ENCODE data around the gene PMM2. TPM values are rescaled to one million over a fixed set of nuclear protein-coding genes. Genes with fewer than 3 reads are reported as not detected.
"Not testable (repeated sequence)": the region's sequence is repeated elsewhere in the genome, so short reads cannot be mapped to it uniquely, and the experiment has no call there.

Gene PMM2
- total RNA-seq, 1 donor from 2014 or later: 6.9 TPM

GRCh38 chr16:8782673-8783072 is 15.0 kb upstream of the PMM2 start:
- DNase-seq: no peak

- DNase-seq: no peak
Measured at GRCh38 chr16:8785408-8785807, 12.2 kb upstream of the PMM2 start.

DNA sequence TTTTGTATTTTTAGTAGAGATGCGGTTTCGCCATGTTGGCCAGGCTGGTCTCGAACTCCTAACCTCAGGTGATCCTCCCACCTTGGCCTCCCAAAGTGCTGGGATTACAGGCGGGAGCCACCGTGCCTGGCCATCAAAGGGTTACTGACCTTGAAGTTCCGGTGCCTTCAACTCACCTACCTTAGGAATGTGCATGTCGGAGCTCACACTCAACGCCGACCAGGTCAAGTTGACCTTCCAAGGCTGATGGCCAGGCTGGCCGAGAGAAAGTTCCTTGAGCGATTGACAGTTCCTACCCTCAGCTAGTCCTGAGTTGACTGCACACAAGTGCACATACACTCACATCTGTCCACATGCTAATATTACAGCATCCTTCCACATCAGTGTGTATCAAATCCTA is 11.3 kb upstream of the PMM2 start:
- DNase-seq: not testable (repeated sequence)

DNA sequence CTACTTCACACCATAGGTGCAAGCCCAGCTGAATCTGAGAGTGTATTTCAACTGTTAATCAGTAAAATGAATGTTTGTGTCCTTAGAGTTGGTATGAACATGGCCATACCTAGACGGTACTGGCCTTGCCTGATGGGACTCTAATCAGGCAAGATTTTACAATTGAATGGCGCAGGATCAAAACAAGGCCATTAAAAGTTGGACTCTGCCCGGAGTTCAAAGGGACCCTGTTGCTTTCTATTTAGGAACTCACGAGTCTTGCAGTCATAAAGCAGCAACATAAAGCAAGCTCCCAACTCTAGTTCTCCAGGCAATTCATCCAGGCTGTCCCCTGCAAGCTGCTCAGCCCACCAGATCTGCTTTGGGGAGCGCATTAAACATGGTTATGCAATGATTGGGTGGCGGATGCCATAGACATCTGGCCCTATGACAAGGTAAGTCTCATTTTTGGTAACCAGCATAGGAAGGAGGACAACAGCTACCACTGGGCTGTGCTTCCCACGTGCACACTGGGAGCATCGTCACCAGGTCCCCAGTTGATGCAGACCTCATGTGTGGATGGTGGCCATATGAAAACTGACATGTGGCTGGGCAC is 9.0 kb upstream of the PMM2 start:
- no peak for DNase-seq

DNA sequence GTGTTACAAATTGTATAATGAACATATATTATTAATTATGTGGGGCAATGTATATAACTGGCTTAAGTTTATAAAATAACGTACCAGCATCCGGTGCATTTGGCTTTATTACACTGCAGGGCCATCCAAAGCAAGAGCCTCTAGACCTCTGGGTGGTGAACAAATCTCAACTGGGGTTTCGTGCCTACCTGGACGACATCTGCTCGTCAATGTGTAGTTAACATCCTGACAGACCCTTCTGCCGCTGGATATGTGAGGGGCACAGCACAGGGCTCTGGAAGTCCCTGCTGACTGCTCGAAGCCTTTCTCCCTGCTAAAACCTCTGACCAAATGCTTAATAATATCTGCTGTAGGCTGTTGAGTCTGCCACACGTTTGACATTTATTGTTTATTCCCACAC is 2.5 kb upstream of the PMM2 start:
- no peak for DNase-seq

DNA sequence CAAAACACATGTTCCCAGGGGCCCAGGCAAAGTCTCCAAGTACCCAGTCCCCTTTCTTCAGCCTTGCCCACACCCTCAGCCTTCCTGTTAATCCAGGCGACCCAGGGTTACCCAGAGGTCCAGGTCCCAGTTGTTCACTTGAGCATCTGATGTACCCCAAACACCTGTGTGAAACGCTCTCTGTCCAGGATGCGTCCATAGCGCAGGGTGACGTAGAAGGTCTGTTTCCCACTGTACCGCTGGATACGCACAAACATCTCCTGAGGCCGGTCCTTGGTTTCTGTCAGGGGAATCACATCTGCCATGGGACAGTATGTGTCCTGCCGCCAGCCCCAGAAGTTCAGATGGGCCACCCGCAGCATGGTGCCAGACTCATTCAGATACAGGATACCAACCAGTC is 1.8 kb upstream of the PMM2 start:
- DNase-seq: no peak

DNA sequence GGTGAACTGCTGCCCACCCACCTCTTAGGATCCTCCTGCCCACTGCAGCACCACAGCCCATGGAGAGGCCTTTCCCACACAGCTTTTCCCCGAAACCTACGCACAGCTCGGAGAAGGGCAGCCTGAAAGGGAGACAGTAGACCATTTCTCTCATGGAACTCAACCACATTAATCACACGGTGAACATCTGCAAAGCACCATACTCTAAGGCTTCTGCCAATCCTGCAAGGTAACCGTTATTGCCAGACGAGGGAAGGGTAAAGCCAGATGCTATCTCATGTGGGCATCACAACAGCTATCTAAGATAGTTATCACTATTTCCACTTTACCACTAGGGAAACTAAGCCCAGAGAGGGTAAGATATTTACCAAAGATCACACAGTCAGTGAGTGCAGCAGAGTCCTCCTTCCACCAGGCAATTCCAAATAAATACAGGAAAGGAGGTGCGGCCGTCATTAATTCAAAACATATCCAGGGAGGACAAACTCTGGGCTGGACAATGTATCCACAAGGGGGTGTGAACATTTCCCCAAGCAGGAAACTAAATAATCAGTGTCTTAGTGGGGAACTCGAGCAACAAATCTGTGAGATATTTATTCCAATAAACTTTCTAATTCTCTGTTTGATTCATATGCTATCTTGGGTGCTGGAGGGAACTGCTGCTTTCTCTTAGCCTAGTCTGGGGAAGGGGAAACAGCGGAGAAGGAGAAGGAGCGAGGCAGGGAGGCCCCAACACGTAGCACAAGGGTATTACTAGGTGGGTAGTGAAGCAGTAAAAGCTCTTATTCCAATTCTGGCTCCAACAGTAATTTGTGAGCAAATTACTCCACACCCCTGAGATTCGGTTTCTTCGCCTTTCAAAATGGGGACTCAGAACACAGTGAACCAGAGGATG is 923 bp upstream of the PMM2 start:
- no peak for DNase-seq

DNA sequence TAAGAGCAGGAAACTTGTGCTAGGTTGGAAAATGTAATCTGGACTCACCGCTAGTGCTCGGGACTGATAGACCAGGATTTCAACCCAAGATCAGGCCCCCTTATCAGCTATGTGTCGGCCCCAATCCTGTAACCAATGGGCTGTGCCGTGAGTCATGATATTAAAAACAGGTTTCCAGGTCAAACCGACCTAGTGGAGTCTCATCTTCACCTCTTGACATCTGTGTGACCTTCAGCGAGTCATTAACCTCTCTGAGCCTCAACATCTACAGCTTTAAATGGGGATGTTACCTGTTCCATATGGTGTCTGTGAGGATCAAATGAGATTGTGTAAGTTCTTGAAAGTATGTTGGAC is 512 bp downstream of the PMM2 start:
- no peak for DNase-seq

GRCh38 chr16:8798535-8799157 is 1.0 kb downstream of the PMM2 start:
- DNase-seq: no peak

DNA sequence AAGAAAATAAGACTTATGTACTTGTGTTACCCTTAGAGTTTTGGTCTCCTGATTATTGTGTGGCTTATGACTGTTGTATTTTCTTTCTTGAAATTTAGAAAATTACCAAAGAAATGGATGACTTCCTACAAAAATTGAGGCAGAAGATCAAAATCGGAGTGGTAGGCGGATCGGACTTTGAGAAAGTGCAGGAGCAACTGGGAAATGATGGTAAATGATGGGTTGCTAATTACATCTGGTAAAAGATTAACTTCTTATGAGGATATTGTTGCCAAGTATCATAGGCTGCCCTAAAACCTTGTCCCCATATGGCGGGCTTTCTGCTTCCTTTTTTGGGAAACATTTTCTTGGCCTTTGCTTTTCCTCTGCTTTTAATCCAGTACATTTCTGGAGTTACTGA is 4.1 kb downstream of the PMM2 start:
- no peak for DNase-seq

GRCh38 chr16:8803733-8804132 is 6.1 kb downstream of the PMM2 start:
- not testable (repeated sequence) for DNase-seq

DNA sequence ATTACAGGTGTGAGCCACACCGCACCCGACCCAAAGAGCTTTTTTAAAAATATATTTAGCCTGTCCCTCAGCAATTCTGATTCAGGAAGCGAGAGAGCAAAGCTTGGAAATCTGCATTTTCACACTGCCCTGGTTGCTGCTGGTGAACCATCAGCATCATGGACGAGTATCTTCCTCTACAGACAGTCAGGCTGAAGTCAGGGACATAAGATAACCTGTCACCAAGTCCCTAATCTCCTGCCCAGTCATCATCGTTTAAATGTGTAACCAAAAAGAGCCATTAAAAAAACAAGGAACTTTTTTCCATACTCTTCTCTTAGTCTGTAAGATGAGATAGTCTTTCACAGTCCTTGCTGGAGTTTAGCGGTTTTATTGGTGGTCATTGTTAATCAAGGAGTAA is 6.7 kb downstream of the PMM2 start:
- DNase-seq: no peak

DNA sequence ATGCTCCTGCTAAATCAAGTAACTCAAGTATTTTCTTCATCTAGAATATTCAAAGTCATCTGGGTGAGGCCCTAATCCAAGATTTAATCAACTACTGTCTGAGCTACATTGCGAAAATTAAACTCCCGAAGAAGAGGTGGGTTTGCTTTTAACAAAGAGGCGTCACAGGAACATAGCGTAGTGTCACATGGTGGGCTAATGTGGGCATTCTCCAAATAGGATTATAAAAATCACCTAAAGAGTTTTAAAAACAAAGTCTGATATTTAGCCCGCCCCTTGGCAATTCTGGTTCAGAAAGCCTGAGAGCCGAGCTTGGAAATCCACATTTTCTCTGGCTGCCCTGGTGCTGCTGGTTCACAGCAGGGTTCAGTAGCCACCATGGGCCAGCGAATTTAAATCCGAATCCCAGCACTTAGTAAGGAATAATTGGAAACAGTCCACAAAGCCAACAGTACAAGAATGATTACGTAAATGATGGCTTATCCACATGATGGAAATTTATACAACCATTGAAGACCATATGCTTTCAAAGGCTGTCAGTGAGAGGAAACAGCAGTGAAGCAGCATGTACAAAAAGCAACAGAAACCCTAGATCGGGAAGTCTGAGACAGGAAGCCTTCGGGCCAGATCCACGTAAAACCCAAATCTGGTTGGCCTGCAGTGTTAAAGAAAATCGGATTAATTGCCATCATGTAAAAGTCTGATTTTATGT is 8.8 kb downstream of the PMM2 start:
- no peak for DNase-seq

DNA sequence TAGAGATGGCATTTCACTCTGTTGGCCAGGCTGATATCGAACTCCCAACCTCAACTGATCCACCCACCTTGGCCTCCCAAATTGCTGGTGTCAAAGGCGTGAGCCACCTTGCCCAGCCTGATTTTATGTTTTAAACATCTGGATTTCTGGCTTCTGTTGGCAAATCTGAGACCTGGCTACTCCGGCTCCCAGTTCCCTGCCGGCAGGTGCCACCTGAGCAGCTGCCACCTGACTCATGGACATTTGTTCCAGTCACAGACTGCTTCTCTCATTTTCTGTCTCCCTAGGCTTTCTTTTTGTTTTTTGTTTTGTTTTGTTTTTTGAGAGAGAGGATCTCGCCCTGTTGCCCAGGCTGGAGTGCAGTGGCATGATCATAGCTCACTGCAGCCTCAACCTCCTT is 9.6 kb downstream of the PMM2 start:
- no peak for DNase-seq

GRCh38 chr16:8808009-8808408 is 10.4 kb downstream of the PMM2 start:
- no peak for DNase-seq

- DNase-seq: no peak
Measured at GRCh38 chr16:8808613-8809353, 11.1 kb downstream of the PMM2 start.

DNA sequence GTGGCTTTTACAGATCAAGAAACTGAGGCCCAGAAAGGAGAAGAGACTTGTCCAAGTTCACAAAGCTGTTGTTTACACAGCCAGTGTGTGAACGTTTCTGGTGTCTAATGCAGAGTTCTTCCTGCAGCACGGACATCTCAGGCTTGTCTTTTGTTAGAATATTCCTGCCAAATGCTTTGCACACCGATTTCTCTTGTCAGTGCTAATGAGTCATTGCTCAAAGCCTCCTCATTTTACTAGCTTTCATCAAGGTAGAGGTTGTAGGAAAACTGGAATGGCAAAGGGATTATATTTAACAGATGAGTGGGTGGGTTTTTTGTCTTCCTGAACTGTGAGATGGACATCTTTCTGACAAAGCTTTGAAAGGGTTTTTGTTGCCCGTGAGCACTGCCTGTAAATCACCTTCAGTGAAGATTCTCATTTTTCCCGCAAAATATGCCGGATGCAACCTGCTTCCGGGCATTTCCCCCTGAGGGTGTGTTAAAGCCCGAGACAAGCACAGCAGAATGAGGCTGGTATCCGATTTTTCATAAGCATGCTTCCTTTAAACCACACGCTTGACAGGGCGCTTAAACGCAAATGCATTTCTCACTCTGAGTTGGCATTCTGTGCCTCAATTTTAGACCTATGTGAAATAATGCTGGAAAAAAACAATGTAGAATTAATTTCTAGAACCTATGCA is 14.7 kb downstream of the PMM2 start:
- DNase-seq: no peak

DNA sequence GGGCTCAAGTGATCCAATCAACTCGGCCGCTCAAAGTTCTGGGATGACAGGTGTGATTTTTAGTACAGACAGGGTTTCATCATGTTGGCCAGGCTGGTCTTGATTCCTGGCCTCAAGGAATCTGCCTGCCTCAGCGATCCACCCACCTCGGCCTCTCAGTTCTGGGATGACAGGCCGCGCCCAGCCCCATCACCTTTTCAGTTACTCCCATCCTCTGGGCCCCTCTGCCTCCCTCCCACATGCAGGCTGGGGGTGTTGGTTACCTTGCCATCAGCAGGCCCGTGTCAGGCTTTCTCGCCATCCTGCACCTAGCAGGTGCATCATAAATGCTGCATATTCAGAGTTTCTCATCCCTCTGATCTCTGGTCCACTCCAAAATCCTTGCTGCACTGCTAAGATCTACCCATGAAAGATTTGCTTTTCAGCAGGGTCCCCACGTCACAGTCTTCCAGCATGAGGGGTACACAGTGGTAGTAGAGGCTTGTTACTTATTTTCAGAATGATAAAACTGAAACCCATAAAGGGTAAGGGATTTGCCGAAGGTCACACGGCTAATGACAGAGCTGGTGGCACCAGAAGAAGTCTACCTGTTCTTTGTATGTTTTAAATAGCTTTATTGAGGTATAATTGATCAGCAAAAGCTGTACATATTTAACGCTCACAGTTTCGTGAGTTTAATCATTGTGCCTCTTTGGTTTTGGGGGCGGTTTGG is 16.6 kb downstream of the PMM2 start:
- no peak for DNase-seq

DNA sequence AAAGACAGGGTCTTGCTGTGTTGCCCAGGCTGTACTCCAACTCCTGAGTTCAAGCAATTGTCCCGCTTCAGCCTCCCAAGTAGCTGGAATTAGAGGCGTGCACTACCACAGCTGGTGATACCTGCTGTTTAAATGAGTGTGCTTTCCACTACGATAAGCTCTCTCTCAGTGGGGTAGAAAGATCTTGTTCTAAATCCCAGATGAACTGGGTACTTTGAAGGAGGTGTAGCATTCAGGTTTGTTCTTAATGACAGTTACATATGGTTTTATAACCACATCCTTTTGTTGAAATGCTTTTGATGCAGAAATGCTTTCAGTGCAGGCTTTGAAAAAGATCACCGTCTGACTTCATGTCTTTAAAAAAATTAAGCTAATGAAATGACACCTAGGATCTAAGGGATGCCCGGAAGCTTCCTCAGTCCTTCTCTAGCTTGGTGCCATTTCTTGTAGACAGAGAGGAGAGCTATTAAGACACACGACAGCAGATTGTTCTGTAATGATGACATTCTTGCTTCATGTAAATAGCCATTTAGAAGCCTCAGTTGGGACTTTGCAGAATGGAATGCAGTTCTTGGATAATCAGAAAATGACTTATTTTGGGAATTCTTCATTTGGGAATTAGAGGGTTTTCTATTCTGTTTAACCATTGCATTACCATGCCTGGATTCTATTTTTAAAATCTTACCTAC is 19.5 kb downstream of the PMM2 start:
- no peak for DNase-seq

- no peak for DNase-seq
Measured at GRCh38 chr16:8818504-8819270, 21.0 kb downstream of the PMM2 start.

Data from occipital lobe (tissue), 2 donors.